ENCODE measurements around the gene IZUMO4.
"Not testable (repeated sequence)": the region's sequence is repeated elsewhere in the genome, so short reads cannot be mapped to it uniquely, and the experiment has no call there.

DNA sequence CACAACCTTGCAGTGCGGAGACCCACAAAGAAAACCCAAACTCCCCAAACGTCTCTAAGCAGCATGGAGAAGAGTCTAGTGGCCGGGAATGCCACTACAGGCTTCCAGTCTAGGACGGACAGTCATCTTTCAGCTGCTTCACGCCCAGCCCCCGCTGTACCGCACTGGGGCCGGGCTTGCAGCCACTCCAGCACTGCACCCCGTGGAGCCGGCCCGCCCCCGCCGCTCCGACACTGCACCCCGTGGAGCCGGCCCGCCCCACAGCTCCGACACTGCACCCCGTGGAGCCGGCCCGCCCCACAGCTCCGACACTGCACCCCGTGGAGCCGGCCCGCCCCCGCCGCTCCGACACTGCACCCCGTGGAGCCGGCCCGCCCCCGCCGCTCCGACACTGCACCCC, 31.5 kb downstream of the IZUMO4 start:
- TF ChIP-seq, protein P1, sequence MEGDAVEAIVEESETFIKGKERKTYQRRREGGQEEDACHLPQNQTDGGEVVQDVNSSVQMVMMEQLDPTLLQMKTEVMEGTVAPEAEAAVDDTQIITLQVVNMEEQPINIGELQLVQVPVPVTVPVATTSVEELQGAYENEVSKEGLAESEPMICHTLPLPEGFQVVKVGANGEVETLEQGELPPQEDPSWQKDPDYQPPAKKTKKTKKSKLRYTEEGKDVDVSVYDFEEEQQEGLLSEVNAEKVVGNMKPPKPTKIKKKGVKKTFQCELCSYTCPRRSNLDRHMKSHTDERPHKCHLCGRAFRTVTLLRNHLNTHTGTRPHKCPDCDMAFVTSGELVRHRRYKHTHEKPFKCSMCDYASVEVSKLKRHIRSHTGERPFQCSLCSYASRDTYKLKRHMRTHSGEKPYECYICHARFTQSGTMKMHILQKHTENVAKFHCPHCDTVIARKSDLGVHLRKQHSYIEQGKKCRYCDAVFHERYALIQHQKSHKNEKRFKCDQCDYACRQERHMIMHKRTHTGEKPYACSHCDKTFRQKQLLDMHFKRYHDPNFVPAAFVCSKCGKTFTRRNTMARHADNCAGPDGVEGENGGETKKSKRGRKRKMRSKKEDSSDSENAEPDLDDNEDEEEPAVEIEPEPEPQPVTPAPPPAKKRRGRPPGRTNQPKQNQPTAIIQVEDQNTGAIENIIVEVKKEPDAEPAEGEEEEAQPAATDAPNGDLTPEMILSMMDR (IDR thresholded peaks at IDR 0.05; ENCODE audit: low read length) = not testable (repeated sequence)
- TF ChIP-seq EZH2phosphoT487 (IDR thresholded peaks at IDR 0.05; ENCODE audit: low read length) = not testable (repeated sequence)
